ENCODE measurements around the gene CDH11.

GRCh38 chr16:65125871-65126270, 4.0 kb upstream of the CDH11 start:
- TF ChIP-seq YY1 (IDR thresholded peaks at IDR 0.05; ENCODE audit: insufficient read depth, insufficient read length) (no peak), SUZ12 (IDR thresholded peaks at IDR 0.05; ENCODE audit: extremely low read depth, insufficient read depth, insufficient read length) (no peak)

Data from NT2/D1 (cell line).